Loucy (cell line): ENCODE results near the gene FAF1.

Source experiments
- EZH2phosphoT487 ChIP-seq: fragments of 200-600 bp; IDR thresholded peaks from 2 replicates; pipeline ENCODE4 v1.6.1; 2018; ENCODE audit warnings: antibody characterized with exemption, mild to moderate bottlenecking, moderate library complexity, borderline replicate concordance
- TF ChIP-seq, protein P1 (sequence below): fragments of 200-600 bp; sonication (generic); conservative IDR thresholded peaks from 2 replicates; pipeline ENCODE4 v1.5.1; 2014; ENCODE audit warnings: mild to moderate bottlenecking, antibody characterized with exemption, low read length

- TF ChIP-seq, protein P1, sequence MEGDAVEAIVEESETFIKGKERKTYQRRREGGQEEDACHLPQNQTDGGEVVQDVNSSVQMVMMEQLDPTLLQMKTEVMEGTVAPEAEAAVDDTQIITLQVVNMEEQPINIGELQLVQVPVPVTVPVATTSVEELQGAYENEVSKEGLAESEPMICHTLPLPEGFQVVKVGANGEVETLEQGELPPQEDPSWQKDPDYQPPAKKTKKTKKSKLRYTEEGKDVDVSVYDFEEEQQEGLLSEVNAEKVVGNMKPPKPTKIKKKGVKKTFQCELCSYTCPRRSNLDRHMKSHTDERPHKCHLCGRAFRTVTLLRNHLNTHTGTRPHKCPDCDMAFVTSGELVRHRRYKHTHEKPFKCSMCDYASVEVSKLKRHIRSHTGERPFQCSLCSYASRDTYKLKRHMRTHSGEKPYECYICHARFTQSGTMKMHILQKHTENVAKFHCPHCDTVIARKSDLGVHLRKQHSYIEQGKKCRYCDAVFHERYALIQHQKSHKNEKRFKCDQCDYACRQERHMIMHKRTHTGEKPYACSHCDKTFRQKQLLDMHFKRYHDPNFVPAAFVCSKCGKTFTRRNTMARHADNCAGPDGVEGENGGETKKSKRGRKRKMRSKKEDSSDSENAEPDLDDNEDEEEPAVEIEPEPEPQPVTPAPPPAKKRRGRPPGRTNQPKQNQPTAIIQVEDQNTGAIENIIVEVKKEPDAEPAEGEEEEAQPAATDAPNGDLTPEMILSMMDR, result no peak
- no peak for TF ChIP-seq EZH2phosphoT487
Observed at GRCh38 chr1:50976890-50977574, 17.0 kb upstream of the FAF1 start.
